GM19238 (cell line): ENCODE data around the gene TSC22D4.
"Not testable (repeated sequence)": the region's sequence is repeated elsewhere in the genome, so short reads cannot be mapped to it uniquely, and the experiment has no call there.

Experiments
- DNase-seq: peaks from one replicate; pipeline ENCODE4 v3.0.0; 2011; ENCODE audit warnings: low spot score; ENCODE audit not compliant: insufficient read length

The TSC22D4 gene

DNA sequence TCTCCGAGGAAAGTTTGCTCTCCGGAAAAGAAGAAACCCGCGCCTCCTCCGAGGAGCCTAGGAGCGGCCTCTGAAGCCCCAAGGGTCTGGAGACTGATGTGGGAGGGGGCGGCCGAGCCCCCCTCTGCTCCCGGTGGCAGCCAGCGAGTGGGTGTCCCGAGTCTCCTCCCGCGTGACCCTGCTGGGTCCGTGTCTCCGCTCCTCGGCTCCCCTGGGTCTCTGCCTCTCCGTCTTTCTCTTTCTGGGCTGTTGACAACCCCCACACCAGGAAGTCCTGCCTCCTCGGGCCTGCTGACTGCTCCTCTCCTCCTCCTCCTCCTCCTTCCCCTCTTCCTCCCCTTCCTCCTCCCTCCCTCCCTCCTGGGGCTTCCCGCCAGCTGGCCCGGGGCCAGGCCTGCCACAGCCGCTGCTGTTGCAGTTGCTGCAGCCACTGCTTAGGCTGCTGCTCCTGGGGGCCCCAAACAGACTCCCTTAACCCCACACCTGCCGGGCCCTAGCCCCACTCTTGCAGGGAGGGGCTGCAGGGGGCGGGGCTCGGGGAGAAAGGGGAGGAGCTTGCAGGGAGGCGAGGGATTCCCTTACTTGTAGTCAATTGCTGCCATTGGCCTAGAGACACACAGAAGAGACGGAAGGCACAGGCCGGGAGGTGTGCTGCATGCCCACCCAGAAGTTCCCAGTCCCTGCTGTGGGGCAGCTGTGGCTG, at the start of gene TSC22D4:
TSC22D4 (minus strand) TSS at position 257 of the 703 bp plus-strand sequence. CDS start 1,176 bp downstream, outside the sequence.
- peak; percentile 92 for DNase-seq

- not testable (repeated sequence) for DNase-seq
These were observed 49.3 kb upstream of the TSC22D4 start for GRCh38 chr7:100528108-100528866.

DNA sequence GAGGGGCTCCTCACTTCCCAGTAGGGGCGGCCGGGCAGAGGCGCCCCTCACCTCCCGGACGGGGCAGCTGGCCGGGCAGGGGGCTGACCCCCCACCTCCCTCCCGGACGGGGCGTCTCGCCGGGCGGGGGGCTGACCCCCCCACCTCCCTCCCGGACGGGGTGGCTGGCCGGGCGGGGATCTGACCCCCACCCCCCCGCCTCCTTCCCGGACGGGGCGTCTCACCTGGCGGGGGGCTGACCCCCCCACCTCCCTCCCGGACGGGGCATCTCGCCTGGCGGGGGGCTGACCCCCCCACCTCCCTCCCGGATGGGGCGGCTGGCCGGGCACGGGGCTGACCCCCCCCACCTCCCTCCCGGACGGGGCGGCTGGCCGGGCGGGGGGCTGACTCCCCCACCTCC, 44.2 kb upstream of the TSC22D4 start:
- not testable (repeated sequence) for DNase-seq

- not testable (repeated sequence) for DNase-seq
These were observed 43.0 kb upstream of the TSC22D4 start for GRCh38 chr7:100521909-100522593.

DNA sequence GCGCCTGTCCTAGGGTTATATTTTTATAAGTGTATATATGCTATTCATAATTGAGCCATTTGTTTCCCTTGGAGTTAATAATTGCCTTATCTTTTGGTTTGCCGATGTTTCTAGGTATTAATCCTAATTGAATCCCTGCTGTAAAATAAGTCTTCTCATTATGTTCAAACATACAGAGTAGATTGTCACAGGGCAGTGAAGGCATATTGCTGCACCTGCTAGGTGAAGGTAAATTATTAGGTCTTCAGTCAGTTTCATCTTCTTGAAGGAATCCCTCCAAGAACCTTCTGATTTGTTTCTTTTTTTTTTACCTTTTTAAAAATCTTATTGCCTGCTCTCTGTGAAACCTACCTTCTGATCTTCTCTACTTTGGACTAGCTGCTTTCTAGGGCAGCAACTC, 42.1 kb upstream of the TSC22D4 start:
- DNase-seq = no peak

DNA sequence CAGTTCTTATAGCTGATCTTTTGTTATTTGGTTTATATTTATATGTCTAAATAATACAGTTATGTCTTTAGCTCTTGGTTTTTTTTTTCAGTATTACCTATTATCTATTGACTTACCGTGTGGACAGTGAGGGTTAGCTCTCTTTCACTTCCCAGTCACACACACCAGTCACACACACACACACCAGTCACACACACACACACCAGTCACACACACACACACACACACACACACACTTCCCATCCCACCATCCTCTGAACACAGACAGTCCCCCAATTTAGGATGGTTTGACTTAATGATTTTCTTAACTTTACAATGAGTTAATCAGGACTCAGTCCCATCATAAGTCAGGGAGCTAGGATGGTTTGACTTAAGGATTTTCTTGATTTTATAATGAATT, 41.1 kb upstream of the TSC22D4 start:
- DNase-seq = no peak

DNA sequence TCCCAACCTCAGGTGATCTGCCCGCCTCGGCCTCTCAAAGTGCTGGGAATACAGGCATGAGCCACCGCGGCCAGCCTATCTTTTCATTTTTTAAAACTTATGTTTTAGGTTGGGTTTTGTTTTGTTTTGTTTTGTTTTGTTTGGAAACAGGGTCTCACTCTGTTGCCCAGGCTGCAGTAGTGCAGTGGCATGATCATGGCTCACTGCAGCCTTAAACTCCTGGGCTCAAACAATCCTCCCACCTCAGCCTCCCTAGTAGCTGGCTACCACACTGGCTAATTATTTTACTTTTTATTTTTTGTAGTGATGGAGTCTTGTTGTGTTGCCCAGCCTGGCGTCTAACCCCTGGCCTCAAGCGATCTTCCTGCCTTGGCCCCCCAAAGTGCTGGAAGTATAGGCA, 40.6 kb upstream of the TSC22D4 start:
- no peak for DNase-seq

DNA sequence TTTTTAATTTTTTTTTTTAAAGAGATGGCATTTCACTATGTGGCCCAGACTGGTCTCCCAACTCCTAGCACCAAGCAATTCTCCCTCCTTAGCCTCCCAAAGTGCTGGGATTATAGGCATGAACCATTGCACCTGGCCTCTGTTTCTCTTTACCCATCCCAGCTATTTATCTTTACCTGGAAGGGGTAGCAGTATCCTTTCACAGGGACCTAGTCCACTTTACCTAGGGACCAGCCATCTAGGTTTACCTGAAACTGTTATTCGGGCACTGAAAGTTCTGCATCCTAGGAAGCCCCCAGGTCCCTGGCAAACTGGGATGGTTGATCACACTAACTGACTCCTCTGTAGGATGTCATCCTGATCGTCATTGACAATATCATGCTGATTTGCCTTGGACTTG, 38.3 kb upstream of the TSC22D4 start:
- DNase-seq = no peak

DNA sequence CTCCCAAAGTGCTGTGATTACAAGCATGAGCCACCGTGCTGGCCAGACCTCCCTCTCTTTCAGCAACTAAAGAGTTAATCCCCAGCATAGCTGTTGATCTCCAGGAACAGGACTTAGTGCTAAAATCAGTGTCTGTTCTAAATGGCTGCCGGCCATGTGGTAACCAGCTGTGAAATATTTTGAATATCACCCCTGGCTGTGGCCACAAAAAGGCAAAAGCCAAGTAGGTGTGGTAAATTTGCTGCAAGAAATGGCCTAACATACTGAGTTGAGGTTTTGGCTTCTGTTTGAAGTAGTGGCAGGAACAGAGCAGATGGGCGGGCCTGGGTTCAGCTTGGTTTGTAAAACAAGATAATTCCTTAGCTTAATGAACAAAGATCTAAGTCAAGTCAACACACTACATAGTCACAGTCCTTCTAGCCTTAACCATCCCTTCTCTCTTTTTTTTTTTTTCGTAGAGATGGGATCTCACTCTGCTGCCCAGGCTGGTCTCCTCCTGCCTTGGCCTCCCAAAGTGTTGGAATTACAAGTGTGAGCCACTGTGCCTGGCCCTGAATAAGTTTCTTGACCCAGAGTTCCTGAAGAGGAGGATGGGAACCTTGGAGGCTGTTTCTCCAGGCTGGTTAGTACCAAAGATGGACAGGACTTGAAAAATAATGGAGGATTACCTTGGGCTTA, 37.3 kb upstream of the TSC22D4 start:
- peak; percentile 28 for DNase-seq

- DNase-seq = no peak
These were observed 36.1 kb upstream of the TSC22D4 start for GRCh38 chr7:100515072-100515532.

- no peak for DNase-seq
These were observed 34.3 kb upstream of the TSC22D4 start for GRCh38 chr7:100513212-100513810.

- DNase-seq = no peak
These were observed 31.6 kb upstream of the TSC22D4 start for GRCh38 chr7:100510437-100511239.

GRCh38 chr7:100509231-100509630, 30.2 kb upstream of the TSC22D4 start:
- no peak for DNase-seq

GRCh38 chr7:100506356-100506923, 27.4 kb upstream of the TSC22D4 start:
- no peak for DNase-seq

- DNase-seq = no peak
These were observed 26.0 kb upstream of the TSC22D4 start for GRCh38 chr7:100504887-100505611.

DNA sequence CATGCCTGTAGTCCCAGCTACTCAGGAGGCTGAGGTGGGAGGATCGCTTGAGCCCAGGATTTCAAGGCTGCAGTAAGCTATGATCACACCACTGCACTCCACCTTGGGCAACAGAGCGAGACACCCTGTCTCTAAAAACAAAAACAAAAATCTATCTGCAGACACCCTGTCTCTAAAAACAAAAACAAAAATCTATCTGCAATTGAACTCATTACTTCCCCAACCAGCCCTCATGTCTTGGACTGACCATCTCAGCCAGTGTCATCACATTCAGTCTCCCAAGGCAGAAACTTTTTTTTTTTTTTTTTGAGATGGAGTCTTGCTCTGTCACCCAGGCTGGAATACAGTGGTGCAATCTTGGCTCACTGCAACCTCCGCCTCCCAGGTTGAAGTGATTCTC, 25.0 kb upstream of the TSC22D4 start:
- DNase-seq = not testable (repeated sequence)

GRCh38 chr7:100500743-100501142, 21.7 kb upstream of the TSC22D4 start:
- not testable (repeated sequence) for DNase-seq

- DNase-seq = no peak
These were observed 17.5 kb upstream of the TSC22D4 start for GRCh38 chr7:100496509-100496908.
